H1 (cell line): ENCODE results near the gene PTPRR. TPM values are rescaled to one million over a fixed set of nuclear protein-coding genes. Genes with fewer than 3 reads are reported as not detected.

ENCODE experiments used
- CTCF ChIA-PET: fragments of 300-600 bp; sonication (Branson Sonifier 250); formaldehyde crosslinking; loops from one replicate; lab custom pipeline; 2021; ENCODE audit not compliant: partially characterized antibody; lab: Charles Lee
- POLR2A ChIA-PET: fragments of 300-600 bp; sonication (Branson Sonifier 250); formaldehyde crosslinking; loops from one replicate; lab custom pipeline; 2021; ENCODE audit warnings: inconsistent platforms; ENCODE audit not compliant: partially characterized antibody; lab: Charles Lee
- DNase-seq, 2 experiments: peaks; one replicate each; pipeline versions ENCODE4 v3.0.0 to v3.0.0-alpha.2; 2010 to 2022; ENCODE audit warnings: low spot score in 2 of 2, low read depth in 1 of 2, mixed read lengths in 1 of 2
- FAIRE-seq: peaks from 2 replicates; lab custom pipeline; 2011; peaks lifted over from hg19 to GRCh38; lab: Jason Lieb, UNC
- H2AFZ ChIP-seq: 2 replicates; pipeline ENCODE4 v1.8.1; 2012; ENCODE audit warnings: low read length, inconsistent platforms
- H2AK5ac ChIP-seq: 2 replicates; pipeline ENCODE4 v1.6.1; 2013; ENCODE audit warnings: low read depth, low read length
- H2BK120ac ChIP-seq: replicated peaks from 2 replicates; pipeline ENCODE3; 2013; ENCODE audit warnings: low read depth, low read length, inconsistent platforms
- H2BK12ac ChIP-seq: 2 replicates; pipeline ENCODE4 v1.6.1; 2013; ENCODE audit warnings: low read depth, low read length
- H2BK15ac ChIP-seq: 2 replicates; pipeline ENCODE4 v1.6.1; 2013; ENCODE audit warnings: low read length
- H2BK20ac ChIP-seq: 2 replicates; pipeline ENCODE4 v1.6.1; 2013; ENCODE audit warnings: low read length
- H2BK5ac ChIP-seq: 2 replicates; pipeline ENCODE4 v1.6.1; 2013; ENCODE audit warnings: low read depth, low read length
- H3K14ac ChIP-seq: 2 replicates; pipeline ENCODE4 v1.6.1; 2013; ENCODE audit warnings: inconsistent platforms; ENCODE audit not compliant: insufficient read length
- H3K18ac ChIP-seq: 2 replicates; pipeline ENCODE4 v1.6.1; 2013; ENCODE audit warnings: low read length; ENCODE audit errors: extremely low read depth
- H3K23ac ChIP-seq: 2 replicates; pipeline ENCODE4 v1.6.1; 2013; ENCODE audit warnings: inconsistent platforms; ENCODE audit not compliant: insufficient read length
- H3K23me2 ChIP-seq: 2 replicates; pipeline ENCODE4 v1.6.1; 2013; ENCODE audit warnings: low read depth, low read length
- H3K27ac ChIP-seq: 2 replicates; pipeline ENCODE4 v1.6.1; 2011; ENCODE audit warnings: low read depth, low read length, inconsistent platforms
- H3K27me3 ChIP-seq, 4 experiments: replicated peaks in 1 of 4; 1 replicate in 1 of 4; 2 replicates in 3 of 4; pipeline versions ENCODE4 v1.6.1 to v1.8.1; 2011 to 2013; ENCODE audit warnings: low read length in 3 of 4, mild to moderate bottlenecking in 3 of 4, inconsistent platforms in 2 of 4, mixed read lengths in 2 of 4, moderate library complexity in 1 of 4; ENCODE audit not compliant: control insufficient read depth in 3 of 4, insufficient read depth in 3 of 4; ENCODE audit errors: extremely low read depth in 1 of 4
- H3K36me3 ChIP-seq, 4 experiments: 2 replicates each; pipeline versions ENCODE4 v1.6.1 to v1.8.1; 2011 to 2013; ENCODE audit warnings: mild to moderate bottlenecking in 4 of 4, low read length in 3 of 4, moderate library complexity in 2 of 4, control low read depth in 1 of 4, inconsistent platforms in 1 of 4; ENCODE audit not compliant: insufficient read depth in 4 of 4, control insufficient read depth in 2 of 4
- H3K4ac ChIP-seq: replicated peaks from 2 replicates; pipeline ENCODE3; 2013; ENCODE audit warnings: low read length, low read depth, mixed read lengths, inconsistent platforms; ENCODE audit not compliant: insufficient read length
- H3K4me1 ChIP-seq, 4 experiments: replicated peaks in 1 of 4; 1 replicate in 1 of 4; 2 replicates in 3 of 4; pipeline versions ENCODE4 v1.6.1 to v1.8.1; 2011 to 2013; ENCODE audit warnings: low read length in 3 of 4, inconsistent platforms in 2 of 4, mixed read lengths in 1 of 4; ENCODE audit not compliant: insufficient read depth in 4 of 4, control insufficient read depth in 3 of 4
- H3K4me2 ChIP-seq, 2 experiments: 2 replicates each; pipeline versions ENCODE4 v1.6.1 to v1.8.1; 2011 to 2013; ENCODE audit warnings: low read depth in 2 of 2, low read length in 2 of 2, control low read depth in 1 of 2, inconsistent platforms in 1 of 2, mild to moderate bottlenecking in 1 of 2; ENCODE audit not compliant: insufficient read depth in 1 of 2
- H3K4me3 ChIP-seq, 4 experiments: fragments of 200-600, 300-600 bp in 1 of 4; sonication (generic), shearing (Covaris generic), sonication (Bioruptor Twin) in 1 of 4; 2 replicates each; pipeline versions ENCODE4 v1.5.1 to v1.8.1; 2011 to 2016; ENCODE audit warnings: low read length in 4 of 4, low read depth in 3 of 4, control low read depth in 2 of 4, inconsistent platforms in 2 of 4, mild to moderate bottlenecking in 2 of 4, mixed read lengths in 1 of 4, moderate library complexity in 1 of 4; ENCODE audit not compliant: insufficient read depth in 2 of 4; ENCODE audit errors: extremely low read depth in 1 of 4
- H3K56ac ChIP-seq: replicated peaks from 2 replicates; pipeline ENCODE3; 2013; ENCODE audit warnings: low read depth, mild to moderate bottlenecking, mixed read lengths, low read length, inconsistent platforms; ENCODE audit not compliant: insufficient read length
- H3K79me1 ChIP-seq: 2 replicates; pipeline ENCODE4 v1.6.1; 2013; ENCODE audit warnings: low read depth, low read length, control low read depth
- H3K79me2 ChIP-seq, 2 experiments: 2 replicates each; pipeline versions ENCODE4 v1.6.1 to v1.8.1; 2012 to 2013; ENCODE audit warnings: low read length in 2 of 2, mild to moderate bottlenecking in 2 of 2, inconsistent platforms in 1 of 2; ENCODE audit not compliant: insufficient read depth in 2 of 2, control insufficient read depth in 1 of 2
- H3K9ac ChIP-seq, 4 experiments: replicated peaks in 1 of 4; 1 replicate in 1 of 4; 2 replicates in 3 of 4; pipeline versions ENCODE4 v1.6.1 to v1.8.1; 2011 to 2013; ENCODE audit warnings: low read depth in 3 of 4, low read length in 3 of 4, control low read depth in 2 of 4, mild to moderate bottlenecking in 2 of 4, moderate library complexity in 2 of 4, inconsistent platforms in 1 of 4; ENCODE audit errors: extremely low read depth in 1 of 4
- H3K9me3 ChIP-seq, 2 experiments: 2 replicates each; pipeline versions ENCODE4 v1.6.1 to v1.8.1; 2012 to 2013; ENCODE audit warnings: mild to moderate bottlenecking in 2 of 2, moderate library complexity in 2 of 2, control low read depth in 1 of 2, inconsistent platforms in 1 of 2, low read depth in 1 of 2, low read length in 1 of 2, mixed read lengths in 1 of 2; ENCODE audit not compliant: insufficient read depth in 2 of 2
- H4K20me1 ChIP-seq, 2 experiments: replicated peaks in 1 of 2; 2 replicates each; pipeline versions ENCODE3 to v1.8.1; 2011 to 2013; ENCODE audit warnings: inconsistent platforms in 2 of 2, low read length in 2 of 2, mild to moderate bottlenecking in 1 of 2; ENCODE audit not compliant: insufficient read depth in 2 of 2, control insufficient read depth in 1 of 2
- H4K5ac ChIP-seq: 2 replicates; pipeline ENCODE4 v1.6.1; 2013; ENCODE audit warnings: low read length, low read depth, mixed read lengths, inconsistent platforms; ENCODE audit not compliant: insufficient read length
- H4K8ac ChIP-seq: 2 replicates; pipeline ENCODE4 v1.8.0; 2013; ENCODE audit warnings: mild to moderate bottlenecking, moderate library complexity, low read length, inconsistent platforms; ENCODE audit not compliant: insufficient read depth; ENCODE audit errors: extremely low read depth
- H4K91ac ChIP-seq: replicated peaks from 2 replicates; pipeline ENCODE3; 2013; ENCODE audit warnings: low read length, mixed read lengths, inconsistent platforms; ENCODE audit not compliant: insufficient read length
- ASH2L ChIP-seq: fragments of 200-600, 300-600 bp; sonication (generic); IDR thresholded peaks from one replicate; pipeline ENCODE4 v1.7.1; 2017; ENCODE audit warnings: low read length
- GABPA ChIP-seq: IDR thresholded peaks from 2 replicates; pipeline ENCODE4 v1.6.1; 2011; ENCODE audit warnings: mild to moderate bottlenecking, low read length, moderate library complexity, borderline replicate concordance; ENCODE audit not compliant: insufficient read depth
- KDM4A ChIP-seq: IDR thresholded peaks from one replicate; pipeline ENCODE4 v1.7.1; 2012; ENCODE audit warnings: low read depth, mild to moderate bottlenecking, moderate library complexity, low read length, inconsistent platforms; ENCODE audit not compliant: severe bottlenecking
- MAX ChIP-seq: IDR thresholded peaks from 2 replicates; pipeline ENCODE4 v1.6.1; 2012; ENCODE audit warnings: inconsistent platforms
- NANOG ChIP-seq: IDR thresholded peaks from 2 replicates; pipeline ENCODE4 v1.6.1; 2011; ENCODE audit warnings: low read length, low read depth, mild to moderate bottlenecking, inconsistent platforms; ENCODE audit not compliant: insufficient read depth, poor library complexity, severe bottlenecking
- RXRA ChIP-seq: IDR thresholded peaks from 2 replicates; pipeline ENCODE4 v1.6.1; 2011; ENCODE audit warnings: low read depth, mild to moderate bottlenecking, low read length, moderate library complexity; ENCODE audit not compliant: insufficient read depth
- SIX5 ChIP-seq: IDR thresholded peaks from 2 replicates; pipeline ENCODE4 v1.6.1; 2011; ENCODE audit warnings: mild to moderate bottlenecking, low read depth, low read length
- TCF12 ChIP-seq: IDR thresholded peaks from 2 replicates; pipeline ENCODE4 v1.6.1; 2011; ENCODE audit warnings: low read depth, mild to moderate bottlenecking, low read length
- polyA plus RNA-seq, 7 experiments: library from polyadenylated mRNA; depleted of rRNA in 3 of 7; stranded (reverse) in 5 of 7; unstranded in 2 of 7; fragments of >200 nt in 5 of 7; fragments of 200-250 nt in 2 of 7; gene quantifications; 1 replicate in 5 of 7; 2 replicates in 1 of 7; 4 replicates in 1 of 7; pipeline versions ENCODE4 v1.2.1 to v1.2.3, GENCODE V29; 2011 to 2013; ENCODE audit warnings: missing spikeins in 2 of 7, mixed read lengths in 2 of 7
- total RNA-seq: library from RNA; stranded (reverse); fragmentation: NEBNext Ultra II Directional; extraction: Animal tissue kit (Norgen Biotek cat#: 25700); gene quantifications from 2 replicates; pipeline ENCODE4 v1.2.1, GENCODE V29; 2021

Gene PTPRR
- total and polyA plus RNA-seq, 2 of the 8 experiments (the other 6 are each of a cell fraction or from before 2014, with no cell fraction given) = 0.07 to 0.35 TPM

- no peak overlapping the region for H2BK15ac ChIP-seq
- H3K23ac ChIP-seq = no peak overlapping the region
- no peak overlapping the region for H2AFZ ChIP-seq
- H3K36me3 ChIP-seq = no peaks in the 10 kb centered on the region
- H4K20me1 ChIP-seq = no peaks in the 10 kb centered on the region
- H3K4ac ChIP-seq = no peak overlapping the region
- H3K27ac ChIP-seq = no peak overlapping the region
- H3K56ac ChIP-seq = no peak overlapping the region
- H4K91ac ChIP-seq = no peak overlapping the region
- H3K9me3 ChIP-seq = no peaks in the 10 kb centered on the region
- no peak overlapping the region for H2BK120ac ChIP-seq
- H2BK12ac ChIP-seq = no peak overlapping the region
- no peaks in the 10 kb centered on the region for H3K79me2 ChIP-seq
- no peak overlapping the region for H2BK20ac ChIP-seq
- DNase-seq (no peak), FAIRE-seq (no peak)
- no peak overlapping the region for H2AK5ac ChIP-seq
- no peak overlapping the region for H2BK5ac ChIP-seq
- no peaks in the 10 kb centered on the region for H3K27me3 ChIP-seq
- H3K23me2 ChIP-seq = no peaks in the 10 kb centered on the region
- CTCF ChIA-PET = interaction anchor here (0.6 to 3.2 kb wide), 5 partner anchors 10 to 234 kb away, joined by 3 to 17 read pairs (median 3); no protein-coding TSS in a partner anchor
- no peaks in the 10 kb centered on the region for H3K79me1 ChIP-seq
- H3K9ac ChIP-seq = no peak overlapping the region
- no peak overlapping the region for H3K18ac ChIP-seq
- H3K14ac ChIP-seq = no peak overlapping the region
- H4K5ac ChIP-seq = no peak overlapping the region
- no peak overlapping the region for H3K4me2 ChIP-seq
- H4K8ac ChIP-seq = no peak overlapping the region
- POLR2A ChIA-PET = interaction anchor here (1.2 kb wide), 1 partner anchor 104 kb away, joined by 3 read pairs; no protein-coding TSS in a partner anchor
- H3K4me1 ChIP-seq = no peaks in the 10 kb centered on the region
- TF ChIP-seq MAX (no peak), SIX5 (no peak), NANOG (no peak), ASH2L (no peak), RXRA (no peak), TCF12 (no peak), KDM4A (no peak), GABPA (no peak)
- H3K4me3 ChIP-seq = no peak overlapping the region
These were observed 83.5 kb downstream of the PTPRR start for GRCh38 chr12:70837026-70837425.
